ENCODE data around the gene SREK1IP1. TPM values are rescaled to one million over a fixed set of nuclear protein-coding genes. Genes with fewer than 3 reads are reported as not detected.
"Not testable (repeated sequence)": the region's sequence is repeated elsewhere in the genome, so short reads cannot be mapped to it uniquely, and the experiment has no call there.

The SREK1IP1 gene
- polyA plus RNA-seq, 6 donors from 2014 or later, result 17.1 to 32.8 (median 26.6) TPM

DNA sequence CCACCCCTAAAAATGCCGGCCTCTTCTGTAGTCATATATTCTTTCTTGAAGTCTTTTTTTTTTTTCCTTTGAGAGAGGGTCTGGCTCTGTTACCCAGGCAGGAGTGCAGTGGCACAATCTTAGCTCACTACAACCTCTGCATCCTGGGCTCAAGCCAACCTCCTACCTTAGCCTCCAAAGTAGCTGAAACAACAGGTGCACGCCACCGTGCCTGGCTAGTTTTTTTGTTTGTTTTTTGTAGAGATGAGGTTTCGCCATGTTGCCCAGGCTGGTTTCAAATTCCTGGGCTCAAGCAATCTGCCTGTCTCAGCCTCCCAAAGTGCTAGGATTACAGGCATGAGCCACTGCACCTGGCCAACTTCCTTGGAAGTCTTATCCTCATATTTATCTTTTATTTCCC lies 19.1 kb downstream of the SREK1IP1 start:
- Mint-ChIP-seq H3K4me3 (peak overlapping the region in 1 of 8 donors; percentile 44), H3K27me3 (no peaks in the 10 kb centered on the region), H3K4me1 (peaks cover 14 to 15% (median 15%) of the 10 kb centered on the region in 3 donors), H3K9me3 (no peaks in the 10 kb centered on the region), H3K36me3 (peaks cover 0 to 13% of the 10 kb centered on the region in 2 donors), H3K27ac (peak overlapping the region in 1 of 6 donors; percentile 57)
- DNase-seq (no peak), ATAC-seq (ENCODE audit: low read depth in 2 of 2) (no peak)

DNA sequence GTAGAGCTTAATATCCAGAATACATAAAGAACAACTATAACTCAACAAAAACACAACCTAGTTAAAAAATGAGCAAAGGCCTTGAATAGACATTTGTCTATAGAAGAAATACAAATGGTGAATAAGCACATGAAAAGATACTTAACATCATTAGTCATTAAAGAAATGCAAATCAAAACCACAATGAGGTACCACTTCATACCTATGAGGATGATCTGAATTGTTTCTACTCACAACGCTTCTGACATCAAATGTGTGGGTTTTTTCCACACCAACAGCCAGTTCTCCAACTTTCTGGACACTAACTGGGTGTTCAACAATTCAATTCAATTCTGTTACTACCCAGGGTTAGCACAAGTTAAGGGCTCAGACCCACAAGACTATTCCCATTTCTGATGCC lies 22.0 kb downstream of the SREK1IP1 start:
- DNase-seq (no peak), ATAC-seq (ENCODE audit: low read depth in 2 of 2) (no peak)
- Mint-ChIP-seq H3K4me3 (no peak overlapping the region), H3K4me1 (peaks cover 15 to 19% (median 16%) of the 10 kb centered on the region in 3 donors), H3K27me3 (no peaks in the 10 kb centered on the region), H3K27ac (no peak overlapping the region), H3K9me3 (no peaks in the 10 kb centered on the region), H3K36me3 (peaks cover 0 to 13% of the 10 kb centered on the region in 2 donors)

DNA sequence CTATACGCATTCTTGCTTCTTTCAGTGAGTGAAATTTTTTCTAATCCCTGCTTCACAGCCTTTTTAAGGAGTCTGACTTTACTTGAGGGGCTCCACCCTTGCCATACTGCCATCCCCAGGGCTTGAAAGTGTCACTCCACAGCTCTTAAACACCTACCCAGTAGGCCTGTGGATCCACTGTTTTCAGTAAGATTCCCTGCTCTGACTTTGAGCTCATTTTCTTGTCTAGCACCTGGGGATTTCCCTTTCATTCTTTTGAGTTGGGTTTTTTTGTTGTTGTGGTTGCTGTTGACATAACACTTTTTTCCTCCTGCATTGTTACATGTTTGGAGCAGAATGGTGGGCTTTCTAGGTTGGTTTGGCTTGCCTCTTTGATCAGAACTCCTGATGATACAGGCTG lies 23.6 kb downstream of the SREK1IP1 start:
- peaks cover 1 to 8% (median 5%) of the 10 kb centered on the region in 3 donors for H3K4me1 Mint-ChIP-seq

DNA sequence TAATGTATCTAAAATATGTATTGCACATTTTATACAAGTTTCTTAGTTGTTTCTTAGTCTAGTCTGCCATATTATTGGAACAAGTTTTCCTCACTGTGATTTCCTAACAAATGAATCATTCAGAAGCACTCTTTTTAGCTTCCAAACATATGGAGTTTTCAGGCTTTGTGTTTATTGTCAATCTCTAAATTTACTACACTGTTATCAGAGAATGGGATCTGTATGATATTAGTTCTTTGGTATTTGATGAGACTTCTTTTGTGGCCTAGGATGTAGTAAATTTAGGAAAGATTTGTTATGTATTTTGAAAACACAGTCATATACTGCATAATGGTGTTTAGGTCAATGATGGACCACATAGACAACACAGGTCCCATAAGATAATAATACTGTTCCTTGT lies 25.7 kb downstream of the SREK1IP1 start:
- no peak for DNase-seq
- no peak overlapping the region for H3K4me3 Mint-ChIP-seq
- no peaks in the 10 kb centered on the region for H3K27me3 Mint-ChIP-seq
- no peak overlapping the region for H3K27ac Mint-ChIP-seq
- no peaks in the 10 kb centered on the region for H3K9me3 Mint-ChIP-seq
- H3K36me3 Mint-ChIP-seq, result peaks cover 8 to 9% of the 10 kb centered on the region in 2 donors
- peaks cover 0 to 5% (median 4%) of the 10 kb centered on the region in 3 donors for H3K4me1 Mint-ChIP-seq
- no peak for ATAC-seq (ENCODE audit: low read depth in 2 of 2)

More for the DNA sequence above, 23.6 kb downstream of the SREK1IP1 start:
- Mint-ChIP-seq H3K27me3 (no peaks in the 10 kb centered on the region), H3K36me3 (peaks cover 1 to 8% of the 10 kb centered on the region in 2 donors), H3K27ac (peak overlapping the region in 2 of 6 donors; percentile 47 to 66), H3K4me3 (no peak overlapping the region), H3K9me3 (no peaks in the 10 kb centered on the region)
- no peak for ATAC-seq (ENCODE audit: low read depth in 2 of 2)
- DNase-seq, result no peak

DNA sequence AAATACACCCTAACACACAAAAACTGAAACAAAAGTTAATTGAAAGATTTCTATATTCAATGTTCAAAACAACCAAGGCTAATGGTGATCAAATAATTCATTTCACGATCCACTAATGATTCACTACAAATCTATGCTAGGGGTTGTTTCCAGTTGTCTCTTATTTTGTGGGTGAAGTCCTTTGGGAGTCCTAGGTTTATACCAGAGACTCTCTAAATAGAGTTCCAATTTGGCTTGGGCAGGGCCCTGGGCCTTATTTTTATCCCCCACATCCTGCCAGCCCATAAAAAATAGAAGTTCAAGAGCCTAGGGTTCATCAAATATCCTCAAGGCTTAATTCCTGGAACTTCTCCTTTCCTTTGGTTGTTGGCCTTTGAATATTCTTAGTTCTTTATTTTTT lies 26.1 kb downstream of the SREK1IP1 start:
- H3K4me1 Mint-ChIP-seq, result peaks cover 0 to 5% (median 4%) of the 10 kb centered on the region in 3 donors
- no peaks in the 10 kb centered on the region for H3K9me3 Mint-ChIP-seq
- ATAC-seq (ENCODE audit: low read depth in 2 of 2), result no peak
- H3K4me3 Mint-ChIP-seq, result no peak overlapping the region
- peaks cover 8 to 9% of the 10 kb centered on the region in 2 donors for H3K36me3 Mint-ChIP-seq
- H3K27me3 Mint-ChIP-seq, result no peaks in the 10 kb centered on the region
- H3K27ac Mint-ChIP-seq, result no peak overlapping the region
- no peak for DNase-seq

DNA sequence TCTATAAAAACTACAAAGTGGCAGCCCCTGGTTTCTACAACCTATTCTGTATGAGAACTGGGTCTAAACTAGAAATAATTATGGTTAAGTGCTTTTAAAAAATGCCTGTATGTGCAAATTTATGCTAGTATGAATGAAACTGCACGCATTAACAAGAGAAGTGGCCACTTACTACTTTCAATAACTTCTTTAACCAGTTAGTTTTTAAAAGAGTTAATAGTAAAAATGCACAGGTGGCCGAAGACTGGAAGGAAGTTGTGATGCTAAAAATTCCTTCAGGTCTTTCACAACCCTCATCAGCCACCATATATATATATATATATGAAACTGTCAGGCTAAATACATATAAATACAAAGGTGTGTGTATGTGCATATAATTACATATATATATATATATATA lies 41.3 kb downstream of the SREK1IP1 start:
- H3K36me3 Mint-ChIP-seq, result peaks cover 30 to 45% of the 10 kb centered on the region in 2 donors
- no peak for ATAC-seq (ENCODE audit: low read depth in 2 of 2)
- no peaks in the 10 kb centered on the region for H3K9me3 Mint-ChIP-seq
- no peaks in the 10 kb centered on the region for H3K27me3 Mint-ChIP-seq
- peaks cover 0 to 18% (median 0%) of the 10 kb centered on the region in 3 donors for H3K4me1 Mint-ChIP-seq
- H3K4me3 Mint-ChIP-seq, result no peak overlapping the region
- no peak overlapping the region for H3K27ac Mint-ChIP-seq
- DNase-seq, result no peak

DNA sequence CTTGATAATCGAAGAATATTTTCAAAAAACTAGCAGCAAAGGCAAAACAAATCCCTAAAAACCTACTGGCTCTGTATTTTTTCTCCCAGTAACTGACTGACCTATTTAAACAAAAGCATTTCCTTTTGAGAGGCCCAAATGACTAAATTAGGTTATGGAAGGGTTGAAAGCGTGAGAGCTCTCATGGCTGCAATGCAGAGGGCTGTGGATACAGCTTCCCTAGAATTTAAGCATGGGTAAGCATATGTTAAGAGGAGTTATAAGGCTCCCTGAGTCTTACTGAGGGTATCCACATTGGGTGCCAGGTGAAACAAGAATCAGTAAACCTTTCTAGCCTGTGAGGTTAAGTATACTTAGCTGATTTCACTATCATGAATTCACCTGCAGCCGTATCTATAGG lies 45.9 kb downstream of the SREK1IP1 start:
- no peak overlapping the region for H3K27ac Mint-ChIP-seq

GRCh38 chr5:64714495-64714894 lies 54.0 kb downstream of the SREK1IP1 start:
- H3K36me3 Mint-ChIP-seq; H3K27me3 Mint-ChIP-seq; ATAC-seq (ENCODE audit: low read depth in 2 of 2); DNase-seq; H3K9me3 Mint-ChIP-seq; H3K4me3 Mint-ChIP-seq; H3K27ac Mint-ChIP-seq; H3K4me1 Mint-ChIP-seq: not testable (repeated sequence)

More for the DNA sequence above, 45.9 kb downstream of the SREK1IP1 start:
- no peaks in the 10 kb centered on the region for H3K9me3 Mint-ChIP-seq
- DNase-seq (no peak), ATAC-seq (ENCODE audit: low read depth in 2 of 2) (no peak)
- H3K4me3 Mint-ChIP-seq, result no peak overlapping the region
- H3K36me3 Mint-ChIP-seq, result peaks cover 6 to 23% of the 10 kb centered on the region in 2 donors
- no peaks in the 10 kb centered on the region for H3K27me3 Mint-ChIP-seq
- H3K4me1 Mint-ChIP-seq, result no peaks in the 10 kb centered on the region

DNA sequence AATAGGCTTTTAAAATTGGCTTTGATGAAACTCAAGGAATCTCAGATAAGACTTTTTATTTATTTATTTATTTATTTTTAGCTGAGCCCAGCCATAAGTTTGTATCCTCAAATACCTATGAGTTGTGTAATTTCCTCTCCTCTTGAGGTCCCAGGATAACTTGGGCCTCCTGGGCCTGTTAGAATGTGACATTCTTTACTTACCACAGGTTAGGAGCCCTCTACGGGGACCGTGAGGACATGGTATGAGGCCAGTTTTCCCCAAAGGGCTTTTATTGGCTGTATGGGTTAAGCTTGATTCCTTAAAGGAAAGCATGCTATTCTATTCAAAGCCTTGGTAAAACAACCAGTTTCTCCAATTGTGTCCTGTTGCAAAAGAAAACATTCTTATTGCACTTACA lies 61.3 kb downstream of the SREK1IP1 start:
- ATAC-seq (ENCODE audit: low read depth in 2 of 2) (no peak), DNase-seq (no peak)
- Mint-ChIP-seq H3K9me3 (no peaks in the 10 kb centered on the region), H3K36me3 (no peaks in the 10 kb centered on the region), H3K4me3 (no peak overlapping the region), H3K27me3 (peaks cover 5 to 14% (median 14%) of the 10 kb centered on the region in 3 donors), H3K4me1 (no peaks in the 10 kb centered on the region), H3K27ac (no peak overlapping the region)

GRCh38 chr5:64706074-64706473 lies 62.4 kb downstream of the SREK1IP1 start:
- H3K4me3 Mint-ChIP-seq; H3K9me3 Mint-ChIP-seq; DNase-seq; ATAC-seq (ENCODE audit: low read depth in 2 of 2); H3K4me1 Mint-ChIP-seq; H3K36me3 Mint-ChIP-seq: not testable (repeated sequence)
- H3K27ac Mint-ChIP-seq, result peak overlapping the region in 1 of 6 donors; percentile 11
- H3K27me3 Mint-ChIP-seq, result peaks cover 5 to 17% (median 14%) of the 10 kb centered on the region in 3 donors

DNA sequence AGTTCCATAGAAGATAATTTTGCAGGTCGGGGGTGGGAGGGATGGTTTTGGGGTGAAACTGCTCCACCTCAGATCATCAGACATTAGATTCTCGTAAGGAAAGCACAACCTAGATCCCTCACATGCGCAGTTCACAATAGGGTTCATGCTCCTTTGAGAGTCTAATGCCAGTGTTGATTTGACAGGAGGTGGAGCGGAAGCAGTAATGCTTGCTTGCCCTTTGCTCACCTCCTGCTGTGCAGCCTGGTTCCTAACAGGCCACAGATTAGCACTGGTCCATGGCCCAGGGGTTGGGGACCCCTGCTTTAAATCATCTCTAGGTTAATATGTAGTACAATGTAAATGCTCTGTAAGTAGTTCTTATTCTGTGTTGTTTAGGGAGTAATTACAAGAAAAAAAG lies 67.7 kb downstream of the SREK1IP1 start:
- Mint-ChIP-seq H3K27ac (no peak overlapping the region), H3K9me3 (peaks cover 6 to 25% (median 15%) of the 10 kb centered on the region in 7 donors), H3K27me3 (peaks cover 12 to 22% (median 14%) of the 10 kb centered on the region in 3 donors), H3K4me3 (no peak overlapping the region), H3K4me1 (no peaks in the 10 kb centered on the region), H3K36me3 (peaks cover 0 to 7% of the 10 kb centered on the region in 2 donors)
- no peak for DNase-seq
- no peak for ATAC-seq (ENCODE audit: low read depth in 2 of 2)

GRCh38 chr5:64696414-64696813 lies 72.1 kb downstream of the SREK1IP1 start:
- H3K27ac Mint-ChIP-seq; ATAC-seq (ENCODE audit: low read depth in 2 of 2); H3K4me1 Mint-ChIP-seq; H3K4me3 Mint-ChIP-seq; H3K36me3 Mint-ChIP-seq; DNase-seq: not testable (repeated sequence)
- Mint-ChIP-seq H3K9me3 (peaks cover 6 to 33% (median 20%) of the 10 kb centered on the region in 7 donors), H3K27me3 (peaks cover 16 to 28% (median 17%) of the 10 kb centered on the region in 3 donors)

- peaks cover 6 to 32% (median 20%) of the 10 kb centered on the region in 7 donors for H3K9me3 Mint-ChIP-seq
- H3K4me3 Mint-ChIP-seq, result no peak overlapping the region
- no peak overlapping the region for H3K27ac Mint-ChIP-seq
- peaks cover 0 to 7% of the 10 kb centered on the region in 2 donors for H3K36me3 Mint-ChIP-seq
- DNase-seq, result no peak
- ATAC-seq (ENCODE audit: low read depth in 2 of 2), result no peak
- peaks cover 32 to 43% (median 34%) of the 10 kb centered on the region in 3 donors for H3K27me3 Mint-ChIP-seq
- peaks cover 5 to 9% (median 6%) of the 10 kb centered on the region in 3 donors for H3K4me1 Mint-ChIP-seq
Measured at GRCh38 chr5:64693636-64694035, 74.9 kb downstream of the SREK1IP1 start.

DNA sequence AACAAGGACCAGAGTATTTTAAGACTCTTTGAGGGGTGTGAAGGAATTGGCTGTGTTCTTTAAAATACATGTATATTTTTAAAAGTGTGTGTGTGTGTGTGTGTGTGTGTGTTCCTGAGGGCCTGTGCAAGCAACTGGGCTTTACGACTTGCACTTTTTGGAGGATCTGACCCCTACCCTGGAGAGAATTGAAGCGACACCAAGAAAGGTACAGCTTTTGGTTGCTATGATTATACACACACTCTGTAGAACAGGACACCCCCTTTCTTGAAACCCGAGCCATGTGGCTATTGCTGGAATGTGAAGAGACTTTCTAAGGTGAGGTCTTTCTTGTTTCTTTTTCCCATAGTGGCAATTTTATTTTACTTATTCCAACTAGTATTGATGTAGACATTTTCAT lies 77.2 kb downstream of the SREK1IP1 start:
- H3K4me1 Mint-ChIP-seq, result peaks cover 5 to 9% (median 6%) of the 10 kb centered on the region in 3 donors
- no peaks in the 10 kb centered on the region for H3K36me3 Mint-ChIP-seq
- H3K4me3 Mint-ChIP-seq, result peak overlapping the region in 1 of 8 donors; percentile 36
- H3K27ac Mint-ChIP-seq, result no peak overlapping the region
- ATAC-seq (ENCODE audit: low read depth in 2 of 2), result no peak
- H3K9me3 Mint-ChIP-seq, result peaks cover 0 to 15% (median 6%) of the 10 kb centered on the region in 7 donors
- H3K27me3 Mint-ChIP-seq, result peaks cover 48 to 63% (median 48%) of the 10 kb centered on the region in 3 donors
- no peak for DNase-seq

Data from naive B cell (primary cell).